ENCODE data around the gene PTPN3. TPM values are rescaled to one million over a fixed set of nuclear protein-coding genes. Genes with fewer than 3 reads are reported as not detected.

The PTPN3 gene
- total and polyA plus RNA-seq, 4 donors = 4.3 to 22.9 (median 9.4) TPM

DNA sequence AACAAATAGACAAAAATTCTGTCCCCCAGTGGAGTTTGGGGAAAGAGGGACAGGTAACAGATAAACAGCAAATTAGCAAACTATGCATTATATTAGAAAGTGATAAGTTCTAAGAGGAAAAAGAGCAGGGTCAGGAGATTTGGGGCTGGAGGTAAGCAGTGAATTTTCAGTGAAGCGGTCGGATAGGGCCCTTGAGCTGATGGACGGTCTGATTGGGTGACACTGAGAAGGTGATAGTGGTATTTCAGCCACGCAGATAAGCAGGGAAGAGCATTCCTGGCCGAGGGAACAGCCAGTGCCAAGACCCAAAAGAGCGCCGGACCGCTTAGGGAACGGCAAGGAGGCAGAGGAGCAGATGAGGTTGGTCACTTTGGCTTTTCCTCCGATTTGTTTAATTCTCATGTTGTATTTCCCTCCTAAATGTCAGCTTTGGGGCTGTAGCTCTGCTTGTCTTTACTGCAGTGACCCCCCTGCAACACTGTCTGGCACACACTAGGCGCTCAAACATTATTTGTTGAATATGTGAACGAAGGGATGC, 1.1 kb upstream of the PTPN3 start:
- intact Hi-C loops (cut with DNase I) = no loop called here
- DNase-seq (no peak), ATAC-seq (ENCODE audit: low FRiP score) (peak; percentile 12)
- WGBS, 2 donors = 33 to 36% methylated on average over 12 of the region's 12 CpGs
- Histone ChIP-seq H3K4me3 (ENCODE audit: low read length in 2 of 2) (peak overlapping the region; percentile 1 to 37), H3K27ac (ENCODE audit: low read depth in 1 of 2, low read length in 2 of 2) (no peak overlapping the region), H3K36me3 (ENCODE audit: control insufficient read depth in 1 of 2, insufficient read depth in 2 of 2, low read length in 1 of 2) (no peaks in the 10 kb centered on the region), H3K27me3 (ENCODE audit: control insufficient read depth in 1 of 2, insufficient read depth in 2 of 2, low read length in 1 of 2) (no peaks in the 10 kb centered on the region), H3K9me3 (ENCODE audit: control insufficient read depth, low read length) (no peaks in the 10 kb centered on the region), H3K4me1 (ENCODE audit: control insufficient read depth in 1 of 2, insufficient read depth in 2 of 2, low read length in 2 of 2) (peaks cover 0 to 1% of the 10 kb centered on the region in 2 donors)

DNA sequence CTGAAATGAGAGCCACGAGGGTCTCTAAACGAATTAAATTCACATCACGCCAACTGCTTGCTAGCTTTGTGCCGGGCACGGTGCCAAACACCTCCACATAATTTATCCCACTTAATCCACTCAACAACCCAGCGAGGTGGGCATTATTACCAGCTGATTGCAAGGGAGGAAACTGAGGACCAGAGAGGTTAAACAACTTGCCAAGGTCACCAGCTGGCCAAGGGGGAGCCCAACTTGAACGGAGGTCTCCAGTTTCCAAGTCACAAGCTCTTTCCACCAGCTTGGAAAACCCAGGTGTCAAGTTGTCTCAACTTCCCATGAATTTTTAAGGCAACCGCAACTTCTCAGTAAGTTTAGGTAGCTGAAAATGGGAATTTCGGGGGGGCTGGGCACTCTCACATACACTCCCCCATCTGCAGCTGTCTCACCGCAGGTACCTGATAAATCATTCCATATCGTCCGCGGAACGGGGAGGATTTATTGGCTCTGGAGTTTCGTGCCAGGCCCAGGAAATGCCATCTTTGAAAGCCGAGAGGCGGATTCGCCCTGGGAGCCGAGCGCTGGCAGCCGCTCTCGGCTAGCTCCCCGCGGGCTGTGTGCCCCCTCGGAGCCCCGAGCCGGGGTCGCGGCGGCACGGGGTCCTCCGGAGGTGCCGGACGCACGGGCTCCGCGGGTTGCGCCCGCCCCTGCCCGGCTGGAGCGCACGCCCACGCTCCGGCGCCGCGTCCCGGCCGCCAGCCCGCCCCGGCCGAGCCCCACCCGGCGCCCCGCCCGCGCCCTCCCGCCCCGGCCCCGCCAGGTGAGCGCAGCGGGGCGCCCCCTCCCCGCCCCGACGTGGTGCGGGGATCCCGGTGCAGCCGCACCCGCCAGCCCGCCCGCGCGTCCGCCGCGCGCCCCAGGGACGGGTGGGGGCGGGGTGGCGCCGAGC, 617 bp downstream of the PTPN3 start:
- Histone ChIP-seq H3K4me1 (ENCODE audit: control insufficient read depth in 1 of 2, insufficient read depth in 2 of 2, low read length in 2 of 2) (peaks cover 0 to 1% of the 10 kb centered on the region in 2 donors), H3K36me3 (ENCODE audit: control insufficient read depth in 1 of 2, insufficient read depth in 2 of 2, low read length in 1 of 2) (no peaks in the 10 kb centered on the region), H3K27ac (ENCODE audit: low read depth in 1 of 2, low read length in 2 of 2) (peak overlapping the region in 1 of 2 donors; percentile 25), H3K9me3 (ENCODE audit: control insufficient read depth, low read length) (no peaks in the 10 kb centered on the region), H3K4me3 (ENCODE audit: low read length in 2 of 2) (peak overlapping the region; percentile 88 to 99), H3K27me3 (ENCODE audit: control insufficient read depth in 1 of 2, insufficient read depth in 2 of 2, low read length in 1 of 2) (no peaks in the 10 kb centered on the region)
- peak in 1 of 2 donors; percentile 72 for DNase-seq
- no peak for ATAC-seq (ENCODE audit: low FRiP score)
- intact Hi-C loops (cut with DNase I) = no loop called here
- 3 to 4% methylated on average over 26 to 82 of the region's 82 CpGs for WGBS, 2 donors

DNA sequence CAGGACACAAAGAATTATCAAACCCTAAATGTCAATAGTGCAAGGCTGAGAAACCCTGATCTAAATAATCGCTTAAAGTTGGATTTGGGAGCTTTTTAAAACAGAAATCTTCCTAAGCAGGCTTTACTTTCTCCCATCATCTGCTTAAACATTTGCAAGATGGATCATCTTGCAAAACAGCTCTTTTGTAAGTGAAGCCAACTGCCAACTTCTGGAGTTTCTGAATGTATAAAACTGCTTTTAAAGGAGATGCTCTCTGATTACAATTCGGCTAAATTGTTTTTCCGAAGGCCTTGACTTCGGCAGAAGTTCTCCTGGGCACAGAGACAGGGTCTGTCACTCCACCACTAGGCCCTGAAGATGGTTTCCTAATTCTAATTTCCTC, 1.3 kb downstream of the PTPN3 start:
- intact Hi-C loops (cut with DNase I) = no loop called here

DNA sequence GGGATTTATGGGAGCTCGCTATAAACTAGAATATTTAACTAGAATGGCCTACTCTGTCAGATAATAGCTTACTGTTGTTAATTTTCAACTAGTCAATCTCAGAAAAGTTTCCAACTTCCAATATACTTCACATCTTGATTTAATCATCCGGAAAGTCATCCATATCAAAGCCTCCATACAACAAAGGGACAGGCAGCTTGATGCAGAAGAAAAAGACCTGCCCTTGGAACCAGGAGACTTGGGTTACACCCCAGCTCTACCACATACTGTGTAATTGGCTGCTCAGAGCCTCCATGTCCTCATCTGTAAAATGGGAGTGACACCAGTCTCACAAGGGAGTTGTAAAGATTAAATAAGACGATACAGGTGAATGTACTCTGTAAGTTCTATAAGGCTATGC, 1.9 kb downstream of the PTPN3 start:
- Histone ChIP-seq H3K4me1 (ENCODE audit: control insufficient read depth in 1 of 2, insufficient read depth in 2 of 2, low read length in 2 of 2) (peaks cover 0 to 1% of the 10 kb centered on the region in 2 donors), H3K36me3 (ENCODE audit: control insufficient read depth in 1 of 2, insufficient read depth in 2 of 2, low read length in 1 of 2) (no peaks in the 10 kb centered on the region), H3K4me3 (ENCODE audit: low read length in 2 of 2) (no peak overlapping the region), H3K27ac (ENCODE audit: low read depth in 1 of 2, low read length in 2 of 2) (no peak overlapping the region), H3K9me3 (ENCODE audit: control insufficient read depth, low read length) (no peaks in the 10 kb centered on the region), H3K27me3 (ENCODE audit: control insufficient read depth in 1 of 2, insufficient read depth in 2 of 2, low read length in 1 of 2) (no peaks in the 10 kb centered on the region)
- ATAC-seq (ENCODE audit: low FRiP score) = no peak
- intact Hi-C loops (cut with DNase I) = no loop called here
- WGBS, 2 donors = 94 to 98% methylated on average over 3 of the region's 3 CpGs
- no peak for DNase-seq

More for the DNA sequence above, 1.3 kb downstream of the PTPN3 start:
- 42 to 44% methylated on average over 4 of the region's 4 CpGs for WGBS, 2 donors
- H3K27ac ChIP-seq (ENCODE audit: low read depth in 1 of 2, low read length in 2 of 2) = no peak overlapping the region
- no peaks in the 10 kb centered on the region for H3K27me3 ChIP-seq (ENCODE audit: control insufficient read depth in 1 of 2, insufficient read depth in 2 of 2, low read length in 1 of 2)
- H3K4me1 ChIP-seq (ENCODE audit: control insufficient read depth in 1 of 2, insufficient read depth in 2 of 2, low read length in 2 of 2) = peaks cover 0 to 1% of the 10 kb centered on the region in 2 donors
- H3K4me3 ChIP-seq (ENCODE audit: low read length in 2 of 2) = peak overlapping the region in 1 of 2 donors; percentile 88
- DNase-seq = no peak
- no peaks in the 10 kb centered on the region for H3K9me3 ChIP-seq (ENCODE audit: control insufficient read depth, low read length)
- no peak for ATAC-seq (ENCODE audit: low FRiP score)
- H3K36me3 ChIP-seq (ENCODE audit: control insufficient read depth in 1 of 2, insufficient read depth in 2 of 2, low read length in 1 of 2) = no peaks in the 10 kb centered on the region

DNA sequence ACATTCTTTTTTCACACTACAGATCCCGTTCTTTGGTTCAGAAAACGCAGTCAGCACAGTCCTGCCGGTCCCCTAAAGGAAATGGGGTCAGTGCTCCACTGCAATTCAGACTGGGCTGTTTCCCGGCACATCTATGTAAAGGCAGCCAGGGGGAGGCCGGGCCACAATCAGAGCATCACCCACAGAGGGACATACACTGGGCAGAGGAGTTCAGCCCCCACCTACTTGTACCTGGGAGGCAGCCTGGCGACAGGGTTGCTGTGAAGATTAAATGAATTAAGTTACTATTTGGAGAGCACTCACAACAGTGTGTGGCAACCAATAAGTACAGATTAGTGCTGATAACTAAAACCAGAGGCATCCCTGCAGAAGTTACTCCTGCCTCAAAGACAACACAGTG, 4.5 kb downstream of the PTPN3 start:
- ATAC-seq (ENCODE audit: low FRiP score) (no peak), DNase-seq (no peak)
- WGBS, 2 donors = 51 to 62% methylated on average over 6 of the region's 6 CpGs
- intact Hi-C loops (cut with DNase I) = no loop called here
- H3K9me3 ChIP-seq (ENCODE audit: control insufficient read depth, low read length) = no peaks in the 10 kb centered on the region
- no peaks in the 10 kb centered on the region for H3K27me3 ChIP-seq (ENCODE audit: control insufficient read depth in 1 of 2, insufficient read depth in 2 of 2, low read length in 1 of 2)
- H3K4me3 ChIP-seq (ENCODE audit: low read length in 2 of 2) = no peak overlapping the region
- H3K36me3 ChIP-seq (ENCODE audit: control insufficient read depth in 1 of 2, insufficient read depth in 2 of 2, low read length in 1 of 2) = no peaks in the 10 kb centered on the region
- H3K4me1 ChIP-seq (ENCODE audit: control insufficient read depth in 1 of 2, insufficient read depth in 2 of 2, low read length in 2 of 2) = peaks cover 0 to 1% of the 10 kb centered on the region in 2 donors
- no peak overlapping the region for H3K27ac ChIP-seq (ENCODE audit: low read depth in 1 of 2, low read length in 2 of 2)

DNA sequence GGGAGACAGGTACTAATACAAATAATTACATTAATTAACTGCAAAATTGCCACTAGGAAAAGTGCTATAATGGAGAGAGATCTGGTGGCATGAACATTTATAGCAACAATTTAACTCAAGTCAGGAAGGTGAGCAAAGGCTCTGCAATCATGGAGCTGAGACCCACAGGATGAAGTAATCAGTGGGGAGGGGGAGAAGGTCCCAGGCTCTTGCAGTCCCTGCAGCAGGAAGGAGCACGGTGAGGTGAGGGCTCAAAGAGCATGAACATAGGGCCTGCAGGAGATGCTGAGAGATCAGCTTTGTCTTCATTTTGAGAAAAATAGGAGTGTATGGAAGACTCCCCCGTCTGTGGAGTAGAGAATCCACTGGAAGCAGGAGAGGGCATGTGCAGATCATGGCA, 6.5 kb downstream of the PTPN3 start:
- Histone ChIP-seq H3K9me3 (ENCODE audit: control insufficient read depth, low read length) (no peaks in the 10 kb centered on the region), H3K4me1 (ENCODE audit: control insufficient read depth in 1 of 2, insufficient read depth in 2 of 2, low read length in 2 of 2) (peaks cover 0 to 3% of the 10 kb centered on the region in 2 donors), H3K27ac (ENCODE audit: low read depth in 1 of 2, low read length in 2 of 2) (no peak overlapping the region), H3K36me3 (ENCODE audit: control insufficient read depth in 1 of 2, insufficient read depth in 2 of 2, low read length in 1 of 2) (no peaks in the 10 kb centered on the region), H3K27me3 (ENCODE audit: control insufficient read depth in 1 of 2, insufficient read depth in 2 of 2, low read length in 1 of 2) (no peaks in the 10 kb centered on the region), H3K4me3 (ENCODE audit: low read length in 2 of 2) (no peak overlapping the region)
- WGBS, 2 donors = 68 to 78% methylated on average over 2 of the region's 2 CpGs
- intact Hi-C loops (cut with DNase I) = no loop called here
- DNase-seq = no peak
- no peak for ATAC-seq (ENCODE audit: low FRiP score)

DNA sequence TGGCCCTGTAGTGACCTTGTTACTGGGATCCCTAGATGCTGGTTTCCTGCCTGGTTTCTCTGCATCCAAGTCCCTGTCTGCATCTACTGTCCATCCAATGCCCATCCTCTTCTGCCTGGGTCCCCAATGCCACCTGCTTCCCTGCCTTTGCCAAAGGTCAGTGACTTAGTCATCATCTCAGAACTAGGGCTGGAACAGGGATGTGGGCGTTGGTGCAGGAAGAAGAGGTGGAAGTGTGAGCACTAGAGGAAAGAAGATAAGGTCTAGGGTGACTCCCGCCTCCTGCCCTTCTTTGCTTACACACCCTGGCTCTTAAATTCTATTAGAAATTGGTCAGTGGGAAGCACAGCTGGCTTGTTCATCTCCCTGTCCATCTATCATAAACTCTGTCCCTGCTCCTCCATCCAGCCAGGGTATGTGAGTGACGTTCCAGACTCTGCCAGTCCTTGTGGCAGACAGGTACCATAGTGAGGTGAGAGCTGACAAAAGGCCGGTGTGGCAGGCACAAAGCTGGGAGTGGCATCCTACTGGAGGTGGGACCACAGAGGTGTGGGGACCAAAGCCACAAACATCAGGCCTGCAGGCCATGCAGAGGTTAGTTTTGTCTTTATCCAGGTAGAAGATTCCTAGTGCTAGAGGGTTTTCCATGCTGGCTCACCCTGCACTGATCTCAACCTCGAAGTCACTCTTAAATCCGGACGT, 9.2 kb downstream of the PTPN3 start:
- DNase-seq (no peak), ATAC-seq (ENCODE audit: low FRiP score) (no peak)
- no peaks in the 10 kb centered on the region for H3K27me3 ChIP-seq (ENCODE audit: control insufficient read depth in 1 of 2, insufficient read depth in 2 of 2, low read length in 1 of 2)
- H3K36me3 ChIP-seq (ENCODE audit: control insufficient read depth in 1 of 2, insufficient read depth in 2 of 2, low read length in 1 of 2) = no peaks in the 10 kb centered on the region
- H3K27ac ChIP-seq (ENCODE audit: low read depth in 1 of 2, low read length in 2 of 2) = no peak overlapping the region
- peaks cover 0 to 3% of the 10 kb centered on the region in 2 donors for H3K4me1 ChIP-seq (ENCODE audit: control insufficient read depth in 1 of 2, insufficient read depth in 2 of 2, low read length in 2 of 2)
- intact Hi-C loops (cut with DNase I) = no loop called here
- no peaks in the 10 kb centered on the region for H3K9me3 ChIP-seq (ENCODE audit: control insufficient read depth, low read length)
- H3K4me3 ChIP-seq (ENCODE audit: low read length in 2 of 2) = no peak overlapping the region
- WGBS, 2 donors = 69 to 75% methylated on average over 7 of the region's 7 CpGs

DNA sequence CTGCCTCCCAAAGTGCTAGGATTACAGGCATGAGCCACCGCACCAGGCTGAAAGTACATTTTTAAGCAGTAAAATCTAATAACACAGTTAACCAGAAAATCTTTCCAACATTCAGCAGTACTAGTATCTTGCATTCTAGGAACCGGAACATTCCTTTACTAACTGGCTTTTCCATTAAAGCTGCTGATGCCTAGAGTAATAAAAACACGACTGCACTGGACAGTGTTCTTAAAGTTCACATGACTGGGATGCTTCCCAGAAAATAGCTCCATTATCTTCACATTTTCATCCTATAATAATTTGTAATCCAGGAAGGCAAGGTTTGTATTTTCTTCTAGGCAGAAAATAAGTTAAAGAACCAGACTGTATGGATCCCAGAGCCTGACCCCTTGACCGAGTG, 9.8 kb downstream of the PTPN3 start:
- no peaks in the 10 kb centered on the region for H3K9me3 ChIP-seq (ENCODE audit: control insufficient read depth, low read length)
- ATAC-seq (ENCODE audit: low FRiP score) (no peak), DNase-seq (no peak)
- intact Hi-C loops (cut with DNase I) = no loop called here
- H3K27me3 ChIP-seq (ENCODE audit: control insufficient read depth in 1 of 2, insufficient read depth in 2 of 2, low read length in 1 of 2) = no peaks in the 10 kb centered on the region
- peaks cover 0 to 3% of the 10 kb centered on the region in 2 donors for H3K4me1 ChIP-seq (ENCODE audit: control insufficient read depth in 1 of 2, insufficient read depth in 2 of 2, low read length in 2 of 2)
- WGBS, 2 donors = 54 to 61% methylated on average over 4 of the region's 4 CpGs
- H3K36me3 ChIP-seq (ENCODE audit: control insufficient read depth in 1 of 2, insufficient read depth in 2 of 2, low read length in 1 of 2) = no peaks in the 10 kb centered on the region
- no peak overlapping the region for H3K27ac ChIP-seq (ENCODE audit: low read depth in 1 of 2, low read length in 2 of 2)
- no peak overlapping the region for H3K4me3 ChIP-seq (ENCODE audit: low read length in 2 of 2)
